Measurements from ENCODE around the gene NTRK2.

The NTRK2 gene

DNA sequence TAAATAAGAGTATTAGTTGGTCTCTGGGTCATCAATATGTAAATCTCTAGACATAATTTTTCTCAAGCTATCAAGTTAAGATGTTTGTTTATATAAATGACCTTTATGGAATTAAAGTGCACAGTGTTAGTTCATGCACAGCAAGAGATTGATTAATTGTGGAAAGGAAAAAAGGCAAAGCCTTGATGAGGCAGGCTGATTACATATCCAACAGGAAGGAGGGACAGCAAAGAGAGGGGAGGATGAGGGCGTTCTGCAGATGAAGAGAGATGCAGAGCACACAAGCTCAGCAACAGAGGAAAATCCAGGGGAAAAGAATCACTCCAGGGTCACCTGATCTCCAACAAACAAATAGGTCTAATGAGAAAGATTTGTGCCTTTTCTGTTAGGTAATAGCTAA, 16.5 kb downstream of the NTRK2 start:
- no peak for DNase-seq

DNA sequence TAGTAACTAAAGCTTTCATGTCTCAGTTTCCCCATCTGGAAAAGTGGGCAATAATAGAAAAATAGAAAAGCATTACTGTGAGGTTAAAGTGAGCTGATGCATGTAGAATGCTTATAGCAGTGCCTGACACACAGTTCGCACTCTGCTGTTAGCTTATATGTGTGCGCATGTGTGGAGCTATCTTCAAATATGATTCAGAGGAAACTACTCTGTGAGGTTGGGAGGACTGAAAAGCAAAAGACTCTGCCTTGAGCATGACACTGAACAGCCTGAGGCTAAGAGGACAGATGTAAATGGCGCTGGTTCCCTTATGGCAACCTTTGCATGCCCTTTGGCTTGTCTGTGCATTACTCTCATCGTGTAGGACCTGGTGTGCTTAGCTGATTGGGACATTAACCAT, 19.4 kb downstream of the NTRK2 start:
- no peak for DNase-seq

DNA sequence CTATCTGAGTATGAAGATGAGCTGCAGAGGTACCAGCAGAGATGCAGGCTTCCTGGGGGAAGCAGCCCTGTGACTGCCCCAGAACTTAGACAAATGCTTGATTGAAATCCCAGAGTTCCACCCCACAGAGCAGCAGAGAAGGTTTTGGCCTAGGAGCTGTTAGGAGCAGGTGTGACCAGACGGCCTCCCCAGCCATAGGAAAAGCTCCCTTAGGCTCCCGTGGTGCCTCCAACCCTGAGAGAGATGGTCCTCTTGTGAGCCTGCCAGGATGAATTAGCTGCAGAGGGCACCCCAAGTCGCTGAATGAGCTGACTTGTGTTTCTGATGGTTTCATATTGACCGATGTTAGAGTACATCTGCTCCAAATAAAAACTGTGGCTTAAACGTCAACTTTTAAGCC, 22.1 kb downstream of the NTRK2 start:
- no peak for DNase-seq

GRCh38 chr9:84694248-84694647, 24.7 kb downstream of the NTRK2 start:
- DNase-seq = no peak

GRCh38 chr9:84697042-84697441, 27.5 kb downstream of the NTRK2 start:
- no peak for DNase-seq

DNA sequence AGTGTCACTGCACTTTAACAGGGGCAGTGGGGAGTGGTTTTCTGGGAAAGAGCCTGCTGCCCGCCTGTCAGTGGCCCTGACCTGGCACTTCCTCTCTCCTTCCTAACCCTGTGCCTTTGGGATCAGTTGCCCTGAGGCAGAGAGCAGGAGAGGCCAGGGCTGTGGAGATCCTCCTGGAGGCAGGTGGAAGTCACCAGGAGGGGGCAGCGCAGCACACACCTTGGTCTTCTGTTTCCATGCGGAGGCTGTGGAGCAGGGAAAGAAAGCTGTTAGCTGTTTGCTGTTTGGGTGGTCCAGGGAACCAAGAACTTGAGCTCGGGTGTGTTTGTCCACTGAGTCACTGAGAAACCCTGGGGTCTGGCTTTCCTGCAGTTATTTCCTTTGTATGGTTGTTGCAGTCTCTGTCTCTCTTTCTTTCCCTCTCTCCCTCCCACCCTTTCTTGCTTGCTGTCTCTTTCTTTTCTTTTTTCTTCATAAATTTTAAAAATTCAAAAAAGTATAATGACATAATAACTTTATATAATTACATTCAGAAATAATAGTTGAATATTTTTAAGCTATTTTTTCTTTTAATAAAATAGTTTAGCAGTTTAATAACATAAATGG, 28.1 kb downstream of the NTRK2 start:
- peak; percentile 61 for DNase-seq

GRCh38 chr9:84698323-84698722, 28.8 kb downstream of the NTRK2 start:
- DNase-seq = no peak

GRCh38 chr9:84699984-84700383, 30.5 kb downstream of the NTRK2 start:
- no peak for DNase-seq

GRCh38 chr9:84701801-84702200, 32.3 kb downstream of the NTRK2 start:
- DNase-seq = no peak

DNA sequence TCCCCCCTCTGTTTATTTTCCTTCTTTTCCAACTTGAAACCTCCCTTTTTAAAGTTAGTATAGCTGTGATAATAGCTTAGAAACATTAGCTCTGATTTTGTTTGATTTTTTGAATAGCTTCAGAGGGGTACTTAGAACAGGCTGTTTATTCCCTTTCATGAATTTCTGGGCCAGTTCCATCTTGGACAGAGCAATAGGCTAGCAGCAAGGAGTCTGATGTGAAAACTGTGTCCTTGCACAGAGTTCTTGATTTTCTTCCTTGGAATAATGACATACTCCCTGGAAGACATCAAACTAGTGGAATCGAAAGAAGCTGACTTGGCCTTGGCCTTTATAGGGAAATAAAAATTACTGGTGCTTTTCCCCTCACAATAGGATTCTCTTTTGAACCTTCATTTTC, 32.9 kb downstream of the NTRK2 start:
- no peak for DNase-seq

DNA sequence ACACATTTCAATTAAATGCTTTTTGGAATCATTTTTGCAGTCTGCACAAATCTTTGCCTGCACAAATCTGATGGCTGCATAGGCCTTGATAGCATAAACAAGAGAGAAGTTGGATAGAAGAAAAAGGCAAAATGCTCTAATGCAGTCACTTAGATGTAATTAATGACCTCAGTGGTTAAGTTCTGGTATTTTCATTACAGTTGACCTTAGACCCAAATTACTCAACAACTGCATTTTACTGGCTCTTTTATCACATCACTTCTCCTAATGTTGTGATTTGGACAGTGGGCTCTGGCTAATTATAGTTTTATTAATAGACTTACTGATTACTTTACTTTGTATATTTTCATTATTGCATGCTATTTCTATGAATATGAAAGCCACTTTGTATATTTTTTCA, 34.3 kb downstream of the NTRK2 start:
- no peak for DNase-seq

DNA sequence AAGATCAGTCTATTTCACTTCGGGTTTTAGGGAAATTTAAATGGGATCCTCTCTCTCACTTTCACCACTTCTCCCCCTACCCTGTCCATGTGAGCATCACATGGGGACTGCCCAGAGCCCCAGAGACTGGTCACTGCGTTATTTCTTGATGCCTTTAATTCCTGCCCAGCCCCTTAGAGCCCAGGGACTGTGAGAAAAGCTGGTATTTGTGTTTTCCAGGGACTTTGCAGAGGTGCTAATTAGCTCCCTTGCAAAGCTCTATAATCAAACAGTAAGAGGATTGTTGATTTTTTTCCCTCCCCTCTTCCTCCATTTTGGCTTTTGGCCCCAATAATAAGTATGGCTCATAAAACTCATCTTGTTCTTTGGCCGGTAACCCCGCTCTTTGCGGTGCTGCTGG, 35.6 kb downstream of the NTRK2 start:
- DNase-seq = no peak

DNA sequence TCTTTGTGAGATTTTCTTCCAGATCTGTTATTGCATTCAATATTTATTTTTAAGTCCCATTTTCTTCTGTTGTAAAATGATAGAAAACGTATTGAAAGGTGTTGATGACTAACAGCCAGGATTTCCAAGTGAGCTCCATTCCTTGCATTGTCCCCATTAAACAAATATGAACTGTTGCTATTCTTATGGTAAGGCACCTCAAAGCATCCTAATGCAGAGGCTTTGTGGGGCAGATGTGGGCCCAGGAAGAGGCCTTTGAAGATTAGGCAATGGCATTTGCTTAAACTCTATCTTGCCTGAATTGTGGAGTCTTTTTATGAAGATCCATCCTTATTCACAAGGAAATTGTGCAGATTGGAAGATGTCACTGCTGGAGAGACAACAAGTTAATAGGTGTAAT, 38.9 kb downstream of the NTRK2 start:
- no peak for DNase-seq

GRCh38 chr9:84709056-84709455, 39.5 kb downstream of the NTRK2 start:
- DNase-seq = no peak

DNA sequence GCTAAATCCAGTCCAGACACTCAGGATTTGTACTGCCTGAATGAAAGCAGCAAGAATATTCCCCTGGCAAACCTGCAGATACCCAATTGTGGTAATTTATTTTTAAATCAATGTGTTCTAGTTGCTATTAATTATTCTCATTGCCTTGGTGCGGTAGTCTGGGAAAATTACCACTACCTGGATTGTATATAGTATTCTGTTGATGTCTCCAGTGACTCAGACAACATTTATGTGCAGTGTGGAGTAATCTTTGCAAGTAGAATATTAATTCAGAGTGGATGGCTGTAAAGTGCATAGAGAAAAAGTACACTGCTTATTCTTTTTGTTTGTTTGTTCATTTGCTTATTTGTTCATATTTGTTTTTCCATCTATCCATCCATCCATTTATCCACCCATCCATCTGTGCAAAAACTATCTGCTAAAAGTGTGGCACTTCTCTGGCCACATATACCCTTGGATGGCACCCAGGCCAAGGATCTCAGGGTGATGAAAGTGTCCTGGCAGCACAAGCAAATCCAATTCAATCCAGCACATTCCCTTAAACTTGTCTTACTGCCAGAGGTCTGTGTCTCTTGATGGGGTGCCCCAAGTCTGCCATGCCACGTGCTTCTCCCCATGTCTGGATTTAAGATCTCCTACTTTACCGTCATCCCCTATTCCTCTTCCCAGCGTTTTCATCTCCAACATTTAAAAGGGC, 41.3 kb downstream of the NTRK2 start:
- no peak for DNase-seq

- DNase-seq = no peak
These were observed 41.9 kb downstream of the NTRK2 start for GRCh38 chr9:84711398-84711777.

- no peak for DNase-seq
These were observed 42.4 kb downstream of the NTRK2 start for GRCh38 chr9:84711936-84712335.

GRCh38 chr9:84716217-84716616, 46.7 kb downstream of the NTRK2 start:
- no peak for DNase-seq

DNA sequence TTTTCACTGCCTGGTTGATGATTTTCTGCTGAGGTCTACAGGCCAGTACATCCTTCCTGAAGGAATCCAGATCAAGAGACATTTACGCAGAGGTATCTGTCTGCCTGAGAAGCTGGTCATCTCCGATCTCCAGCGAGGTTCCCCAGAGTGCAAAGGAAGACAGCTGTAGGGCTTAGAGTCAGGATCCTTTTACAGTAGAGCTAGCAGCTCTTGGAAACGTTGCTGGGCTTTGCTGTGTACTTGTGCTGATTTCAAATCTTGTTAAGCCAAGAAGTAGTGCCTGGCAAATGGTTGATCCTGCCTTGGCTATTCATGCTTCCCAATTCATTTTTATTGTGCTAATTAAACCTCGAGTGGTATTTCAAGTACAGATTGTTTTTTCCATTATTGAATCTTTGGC, 48.9 kb downstream of the NTRK2 start:
- no peak for DNase-seq

DNA sequence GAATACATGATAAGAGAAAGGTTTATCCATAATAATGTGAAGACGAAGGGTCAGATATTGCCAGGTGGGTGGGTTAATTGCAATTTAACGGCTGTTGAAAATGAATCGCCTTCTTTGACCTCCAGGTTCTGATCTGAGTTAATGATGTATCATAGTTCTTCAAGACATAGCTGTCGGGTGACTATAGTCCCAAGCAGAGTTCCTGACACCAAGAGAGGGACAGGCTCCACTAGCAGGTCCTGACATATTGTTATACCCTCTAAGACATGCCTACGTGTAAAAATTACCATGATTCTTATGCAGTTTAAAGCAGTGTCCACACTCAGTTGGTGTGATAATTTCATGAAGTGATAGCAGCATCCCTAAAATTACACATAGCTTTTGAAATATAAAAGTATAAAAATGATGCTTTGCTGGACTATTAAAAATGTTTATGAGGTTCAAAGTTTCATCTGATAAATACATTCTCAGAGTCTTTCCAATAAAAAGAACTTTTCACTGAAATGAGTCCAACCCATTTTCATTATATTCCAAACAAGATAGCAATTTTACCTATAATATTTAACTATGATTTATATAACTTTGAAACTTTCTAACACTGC, 53.0 kb downstream of the NTRK2 start:
- DNase-seq = no peak

- DNase-seq = no peak
These were observed 53.9 kb downstream of the NTRK2 start for GRCh38 chr9:84723426-84723825.

GRCh38 chr9:84731696-84732095, 62.2 kb downstream of the NTRK2 start:
- no peak for DNase-seq

- DNase-seq = no peak
These were observed 66.6 kb downstream of the NTRK2 start for GRCh38 chr9:84736081-84736480.

DNA sequence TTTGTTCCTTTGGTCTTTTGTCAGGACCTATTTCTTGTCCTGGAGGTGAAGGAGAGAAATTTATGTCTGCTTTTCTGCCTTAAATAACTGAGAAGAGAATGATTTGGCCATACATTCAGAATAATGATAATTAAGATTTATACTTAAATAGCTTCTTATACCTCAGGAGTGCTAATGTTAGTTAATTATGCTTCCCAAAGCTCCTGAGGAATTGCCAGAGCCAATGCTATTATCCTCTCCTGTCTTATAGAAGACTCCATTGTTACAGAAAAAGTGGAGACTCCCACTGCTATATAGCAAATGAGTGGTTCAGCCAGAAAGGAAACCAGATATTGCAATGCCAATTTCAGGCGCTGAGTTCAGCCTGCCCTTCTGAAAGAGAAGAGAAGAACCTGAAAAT, 67.0 kb downstream of the NTRK2 start:
- DNase-seq = no peak

DNA sequence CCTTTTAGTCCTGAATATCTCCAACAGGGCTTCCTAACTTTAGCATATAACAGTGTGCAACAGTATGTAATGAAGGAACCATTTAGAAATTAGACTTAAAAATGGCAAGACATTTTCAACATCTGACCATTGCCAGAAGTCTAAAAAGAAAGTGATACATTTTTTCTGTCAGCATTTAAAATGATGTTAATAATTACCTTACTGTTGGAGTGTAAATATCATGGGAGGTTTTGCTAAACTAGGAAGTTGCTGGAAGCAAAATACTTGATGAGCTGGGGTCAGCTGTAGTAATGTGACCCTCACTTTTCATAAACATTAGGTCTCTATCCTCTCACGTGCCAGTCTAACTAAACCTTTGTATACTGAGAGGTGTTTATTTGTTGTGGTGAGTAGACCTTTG, 68.8 kb downstream of the NTRK2 start:
- no peak for DNase-seq
